SU-DHL-6 (cell line): ENCODE measurements around the gene ITGB6.

Experiments
- CTCF ChIP-seq: fragments of 200-600 bp; sonication (generic); IDR thresholded peaks from one replicate; pipeline ENCODE4 v1.5.1; 2017; ENCODE audit warnings: antibody characterized with exemption, mild to moderate bottlenecking, low read length, moderate library complexity; ENCODE audit not compliant: insufficient read depth, poor library complexity, severe bottlenecking
- EZH2phosphoT487 ChIP-seq: fragments of 200-600 bp; sonication (generic), shearing (Covaris generic); conservative IDR thresholded peaks from 2 replicates; pipeline ENCODE4 v1.6.1; 2018; ENCODE audit warnings: mild to moderate bottlenecking, antibody characterized with exemption, low read length, moderate library complexity, mixed read lengths

- TF ChIP-seq CTCF: no peak
- TF ChIP-seq EZH2phosphoT487: no peak
These were observed 39.4 kb upstream of the ITGB6 start for GRCh38 chr2:160239436-160239835.
